Tibial nerve (tissue), 3 donors: Measurements from ENCODE around the gene TMC7.
"Not testable (repeated sequence)": the region's sequence is repeated elsewhere in the genome, so short reads cannot be mapped to it uniquely, and the experiment has no call there.

Source experiments
- POLR2A ChIP-seq, 2 donors: fragments of 450-650 bp; IDR thresholded peaks; one replicate each; pipeline ENCODE4 v1.6.1; 2017; ENCODE audit warnings: antibody characterized with exemption in 2 of 2, mild to moderate bottlenecking in 2 of 2, moderate library complexity in 2 of 2
- TF ChIP-seq, protein P1 (sequence below), 5 experiments: fragments of 200-600 bp in 3 of 5; fragments of 450-650 bp in 2 of 5; sonication (generic) in 3 of 5; IDR thresholded peaks; one replicate each; pipeline ENCODE4 v1.5.1; 2016 to 2019; ENCODE audit warnings: antibody characterized with exemption in 5 of 5, mild to moderate bottlenecking in 3 of 5, moderate library complexity in 2 of 5

DNA sequence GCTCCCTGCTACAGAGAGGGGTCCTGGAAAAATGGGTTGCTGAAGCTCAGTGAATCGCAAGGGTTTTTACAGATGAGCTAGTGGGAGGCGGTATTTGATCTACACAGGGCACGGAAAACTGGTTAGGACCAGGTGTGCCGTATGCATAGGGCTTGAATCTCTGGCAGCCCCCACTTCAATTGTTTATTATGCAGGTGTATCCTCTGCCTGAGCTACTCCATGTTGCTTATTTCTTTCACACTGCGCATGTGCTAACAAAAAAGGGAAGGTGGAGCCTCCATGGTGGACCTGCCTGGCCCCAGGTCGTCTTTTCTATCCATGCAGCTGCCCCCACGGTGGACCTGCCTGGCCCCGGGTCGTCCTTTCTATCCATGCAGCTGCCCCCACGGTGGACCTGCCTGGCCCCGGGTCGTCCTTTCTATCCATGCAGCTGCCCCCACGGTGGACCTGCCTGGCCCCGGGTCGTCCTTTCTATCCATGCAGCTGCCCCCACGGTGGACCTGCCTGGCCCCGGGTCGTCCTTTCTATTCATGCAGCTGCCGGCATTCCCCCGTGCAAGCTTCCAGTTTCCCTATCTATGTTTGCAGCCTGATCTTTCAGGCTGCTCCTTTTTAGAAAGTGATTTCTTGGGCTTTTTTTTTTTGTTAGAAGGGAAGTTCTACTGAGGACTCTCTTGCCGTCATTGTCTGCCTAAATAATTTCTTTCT is 27.7 kb upstream of the TMC7 start:
- TF ChIP-seq POLR2A (IDR thresholded peaks at IDR 0.05): not testable (repeated sequence)
- TF ChIP-seq, protein P1, sequence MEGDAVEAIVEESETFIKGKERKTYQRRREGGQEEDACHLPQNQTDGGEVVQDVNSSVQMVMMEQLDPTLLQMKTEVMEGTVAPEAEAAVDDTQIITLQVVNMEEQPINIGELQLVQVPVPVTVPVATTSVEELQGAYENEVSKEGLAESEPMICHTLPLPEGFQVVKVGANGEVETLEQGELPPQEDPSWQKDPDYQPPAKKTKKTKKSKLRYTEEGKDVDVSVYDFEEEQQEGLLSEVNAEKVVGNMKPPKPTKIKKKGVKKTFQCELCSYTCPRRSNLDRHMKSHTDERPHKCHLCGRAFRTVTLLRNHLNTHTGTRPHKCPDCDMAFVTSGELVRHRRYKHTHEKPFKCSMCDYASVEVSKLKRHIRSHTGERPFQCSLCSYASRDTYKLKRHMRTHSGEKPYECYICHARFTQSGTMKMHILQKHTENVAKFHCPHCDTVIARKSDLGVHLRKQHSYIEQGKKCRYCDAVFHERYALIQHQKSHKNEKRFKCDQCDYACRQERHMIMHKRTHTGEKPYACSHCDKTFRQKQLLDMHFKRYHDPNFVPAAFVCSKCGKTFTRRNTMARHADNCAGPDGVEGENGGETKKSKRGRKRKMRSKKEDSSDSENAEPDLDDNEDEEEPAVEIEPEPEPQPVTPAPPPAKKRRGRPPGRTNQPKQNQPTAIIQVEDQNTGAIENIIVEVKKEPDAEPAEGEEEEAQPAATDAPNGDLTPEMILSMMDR (IDR thresholded peaks at IDR 0.05): not testable (repeated sequence)
